Esophagus muscularis mucosa (tissue), 4 donors: ENCODE data around the gene ARID5B. TPM values are rescaled to one million over a fixed set of nuclear protein-coding genes. Genes with fewer than 3 reads are reported as not detected.
"Not testable (repeated sequence)": the region's sequence is repeated elsewhere in the genome, so short reads cannot be mapped to it uniquely, and the experiment has no call there.

ENCODE experiments used
- DNase-seq: peaks from one replicate; pipeline ENCODE4 v3.0.0-alpha.2; 2017; ENCODE audit errors: extremely low spot score
- H3K27ac ChIP-seq, 4 donors: fragments of 200-600 bp; sonication (generic); replicated peaks in 1 of 4; 1 replicate in 3 of 4; 2 replicates in 1 of 4; pipeline ENCODE4 v1.5.1; 2016 to 2019; ENCODE audit warnings: mild to moderate bottlenecking in 1 of 4
- H3K27me3 ChIP-seq, 4 donors: fragments of 200-600 bp; sonication (generic); one replicate each; pipeline versions ENCODE4 v1.5.1 to v1.6.0; 2016 to 2019
- H3K36me3 ChIP-seq, 4 donors: fragments of 200-600 bp; sonication (generic); one replicate each; pipeline ENCODE4 v1.5.1; 2016 to 2019
- H3K4me1 ChIP-seq, 4 donors: fragments of 200-600 bp; sonication (generic); one replicate each; pipeline ENCODE4 v1.5.1; 2016 to 2019
- H3K4me3 ChIP-seq, 4 donors: fragments of 200-600 bp; sonication (generic); 1 replicate in 2 of 4; 2 replicates in 2 of 4; pipeline ENCODE4 v1.5.1; 2016 to 2019; ENCODE audit warnings: mild to moderate bottlenecking in 4 of 4, moderate library complexity in 1 of 4
- H3K9me3 ChIP-seq, 4 donors: fragments of 200-600 bp; sonication (generic); 1 replicate in 3 of 4; 2 replicates in 1 of 4; pipeline ENCODE4 v1.5.1; 2016 to 2019
- CTCF ChIP-seq, 3 experiments: fragments of 200-600 bp in 2 of 3; fragments of 450-650 bp in 1 of 3; sonication (generic) in 2 of 3; IDR thresholded peaks; one replicate each; pipeline ENCODE4 v1.5.1; 2017 to 2019; ENCODE audit warnings: antibody characterized with exemption in 3 of 3, mild to moderate bottlenecking in 2 of 3, moderate library complexity in 1 of 3
- EP300 ChIP-seq: sonication (generic); formaldehyde crosslinking; IDR thresholded peaks from one replicate; pipeline ENCODE4 v1.6.1; 2017; ENCODE audit warnings: antibody characterized with exemption
- POLR2A ChIP-seq: fragments of 450-650 bp; IDR thresholded peaks from one replicate; pipeline ENCODE4 v1.6.1; 2017; ENCODE audit warnings: antibody characterized with exemption, moderate library complexity, mild to moderate bottlenecking, low read depth
- POLR2AphosphoS5 ChIP-seq, 2 donors: sonication (generic); formaldehyde crosslinking; IDR thresholded peaks; one replicate each; pipeline ENCODE4 v1.6.1; 2017; ENCODE audit warnings: antibody characterized with exemption in 2 of 2
- WGBS: methylation state at CpG from one replicate; pipeline ENCODE4 v1.1.5; 2018; 5-methylcytosine and 5-hydroxymethylcytosine counted together
- intact Hi-C: fragments of 100-400 bp; cut with DNase I; formaldehyde crosslinking; loops from one replicate; pipeline ENCODE4 v1.15.1; 2023
- total RNA-seq, 4 donors: library from RNA; depleted of rRNA; stranded (reverse); fragments of >200 nt; gene quantifications; one replicate each; pipeline versions ENCODE4 v1.1.0 to v1.2.1, GENCODE V29; 2016

The ARID5B gene
- total RNA-seq, 4 donors from 2014 or later: 33.6 to 150 (median 64.9) TPM

- TF ChIP-seq POLR2A (no peak), POLR2AphosphoS5 (IDR thresholded peaks at IDR 0.05) (no peak), CTCF (IDR thresholded peaks at IDR 0.05) (no peak), EP300 (no peak)
- no peak for DNase-seq
- no peaks in the 10 kb centered on the region for H3K9me3 ChIP-seq
- no peaks in the 10 kb centered on the region for H3K36me3 ChIP-seq
- 91% methylated on average over 4 of the region's 4 CpGs for WGBS
- no peak overlapping the region for H3K4me3 ChIP-seq
- no peak overlapping the region for H3K27ac ChIP-seq
- H3K4me1 ChIP-seq: peaks cover 9 to 22% (median 17%) of the 10 kb centered on the region in 4 donors
- H3K27me3 ChIP-seq: no peaks in the 10 kb centered on the region
- intact Hi-C loops: no loop called here
These were observed 123.8 kb downstream of the ARID5B start for GRCh38 chr10:62025134-62025794.

GRCh38 chr10:62025901-62026879 lies 124.7 kb downstream of the ARID5B start:
- H3K36me3 ChIP-seq: no peaks in the 10 kb centered on the region
- H3K4me1 ChIP-seq: peaks cover 0 to 13% (median 7%) of the 10 kb centered on the region in 4 donors
- H3K9me3 ChIP-seq: no peaks in the 10 kb centered on the region
- intact Hi-C loops: no loop called here
- DNase-seq: no peak
- no peak overlapping the region for H3K4me3 ChIP-seq
- 76% methylated on average over 4 of the region's 4 CpGs for WGBS
- H3K27ac ChIP-seq: no peak overlapping the region
- TF ChIP-seq POLR2AphosphoS5 (IDR thresholded peaks at IDR 0.05): no peak
- no peak for TF ChIP-seq EP300
- no peak for TF ChIP-seq POLR2A
- no peak for TF ChIP-seq CTCF (IDR thresholded peaks at IDR 0.05)
- H3K27me3 ChIP-seq: no peaks in the 10 kb centered on the region

DNA sequence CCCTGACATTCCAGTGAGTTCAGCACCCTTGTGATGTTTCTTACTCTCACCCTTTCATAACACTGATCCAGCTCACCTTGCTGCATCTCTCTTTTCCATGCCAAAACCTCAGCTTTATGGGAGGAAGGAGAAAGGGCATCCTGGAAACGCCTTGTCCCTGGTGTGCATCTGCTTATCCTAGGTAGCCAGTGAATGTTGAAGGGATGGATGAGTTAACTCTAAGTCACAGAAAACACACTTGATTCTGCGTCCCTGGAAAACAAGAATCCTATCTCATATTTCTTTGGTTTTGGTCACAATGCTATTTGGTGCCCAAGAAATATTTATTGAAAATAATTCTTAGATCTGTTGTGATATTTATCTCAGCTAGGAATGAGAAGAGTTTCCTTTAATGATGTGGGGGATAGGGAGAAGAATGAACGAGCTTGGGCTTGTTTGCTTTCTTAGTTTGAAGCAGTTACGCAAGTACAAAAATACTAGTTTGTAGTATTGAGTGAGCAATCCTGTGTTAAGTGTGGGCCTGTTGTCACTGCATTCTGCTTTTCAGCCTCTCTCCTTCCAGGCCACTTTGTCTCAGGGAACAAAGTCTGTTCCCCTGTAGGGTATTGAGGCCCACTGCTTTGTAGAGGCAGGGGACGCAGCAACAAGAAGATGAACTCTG lies 126.5 kb downstream of the ARID5B start:
- H3K4me1 ChIP-seq: peaks cover 0 to 2% (median 0%) of the 10 kb centered on the region in 4 donors
- 90% methylated on average over 5 of the region's 5 CpGs for WGBS
- H3K27ac ChIP-seq: no peak overlapping the region
- H3K27me3 ChIP-seq: no peaks in the 10 kb centered on the region
- H3K4me3 ChIP-seq: no peak overlapping the region
- no peaks in the 10 kb centered on the region for H3K9me3 ChIP-seq
- DNase-seq: no peak
- TF ChIP-seq CTCF (IDR thresholded peaks at IDR 0.05): no peak
- TF ChIP-seq EP300: no peak
- no peaks in the 10 kb centered on the region for H3K36me3 ChIP-seq
- intact Hi-C loops: no loop called here

- H3K4me3 ChIP-seq, intact Hi-C loops, H3K36me3 ChIP-seq, DNase-seq, H3K9me3 ChIP-seq, H3K4me1 ChIP-seq, H3K27ac ChIP-seq, H3K27me3 ChIP-seq: not testable (repeated sequence)
- WGBS: 92% methylated on average over 5 of the region's 5 CpGs
These were observed 127.0 kb downstream of the ARID5B start for GRCh38 chr10:62028502-62028842.

DNA sequence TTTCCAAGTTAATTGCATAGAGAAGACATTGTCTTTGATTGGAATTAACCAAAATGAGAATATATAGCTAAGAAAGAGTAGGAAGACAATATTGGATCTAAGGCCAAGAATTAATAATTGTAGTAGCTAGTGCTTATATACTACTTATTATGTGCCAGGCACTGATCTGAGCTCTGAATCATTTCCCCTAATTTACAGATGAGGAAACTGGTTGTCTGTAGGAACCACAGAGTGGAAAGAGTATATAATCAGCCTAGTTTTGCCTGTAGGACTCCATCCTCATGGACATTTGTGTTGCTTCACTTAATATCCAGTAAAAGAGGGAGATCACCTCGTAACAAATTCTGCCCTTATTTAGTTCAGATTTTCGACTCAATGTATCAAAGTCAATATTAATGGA lies 127.9 kb downstream of the ARID5B start:
- Histone ChIP-seq H3K36me3 (no peaks in the 10 kb centered on the region), H3K27me3 (no peaks in the 10 kb centered on the region), H3K4me3 (no peak overlapping the region), H3K9me3 (no peaks in the 10 kb centered on the region), H3K4me1 (peaks cover 4 to 12% (median 6%) of the 10 kb centered on the region in 4 donors), H3K27ac (no peak overlapping the region)
- intact Hi-C loops: no loop called here
- TF ChIP-seq CTCF (IDR thresholded peaks at IDR 0.05): no peak
- no peak for TF ChIP-seq POLR2AphosphoS5 (IDR thresholded peaks at IDR 0.05)
- TF ChIP-seq EP300: no peak
- TF ChIP-seq POLR2A: no peak
- DNase-seq: no peak
- 97% methylated on average over 2 of the region's 2 CpGs for WGBS
